Middle frontal gyrus (tissue), 1 donor: ENCODE results near the gene PFKP.
"Not testable (repeated sequence)": the region's sequence is repeated elsewhere in the genome, so short reads cannot be mapped to it uniquely, and the experiment has no call there.

Experiments used
- DNase-seq: peaks from one replicate; pipeline ENCODE4 v3.0.0-alpha.2; 2015; ENCODE audit warnings: low spot score; ENCODE audit errors: extremely low spot score

PFKP gene

DNA sequence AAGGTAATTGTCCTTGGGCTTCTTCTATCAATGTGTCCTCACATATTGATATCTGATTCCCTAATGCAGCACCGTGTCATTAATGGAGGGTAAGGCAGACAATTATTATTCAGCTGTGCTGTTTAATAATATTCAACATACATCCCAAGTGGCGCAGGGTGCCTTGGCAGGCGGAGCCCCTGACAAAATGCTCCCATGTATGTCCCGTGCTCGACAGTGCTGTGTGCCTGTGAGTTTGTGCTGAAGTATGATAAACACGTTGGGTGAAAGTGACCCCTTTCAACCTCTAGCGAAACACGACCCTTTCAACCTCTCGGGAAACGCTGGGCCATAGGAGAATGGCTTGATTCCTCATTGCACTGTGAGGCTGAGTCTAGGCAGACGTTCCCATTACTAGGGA, 31.3 kb downstream of the PFKP start:
- no peak for DNase-seq

DNA sequence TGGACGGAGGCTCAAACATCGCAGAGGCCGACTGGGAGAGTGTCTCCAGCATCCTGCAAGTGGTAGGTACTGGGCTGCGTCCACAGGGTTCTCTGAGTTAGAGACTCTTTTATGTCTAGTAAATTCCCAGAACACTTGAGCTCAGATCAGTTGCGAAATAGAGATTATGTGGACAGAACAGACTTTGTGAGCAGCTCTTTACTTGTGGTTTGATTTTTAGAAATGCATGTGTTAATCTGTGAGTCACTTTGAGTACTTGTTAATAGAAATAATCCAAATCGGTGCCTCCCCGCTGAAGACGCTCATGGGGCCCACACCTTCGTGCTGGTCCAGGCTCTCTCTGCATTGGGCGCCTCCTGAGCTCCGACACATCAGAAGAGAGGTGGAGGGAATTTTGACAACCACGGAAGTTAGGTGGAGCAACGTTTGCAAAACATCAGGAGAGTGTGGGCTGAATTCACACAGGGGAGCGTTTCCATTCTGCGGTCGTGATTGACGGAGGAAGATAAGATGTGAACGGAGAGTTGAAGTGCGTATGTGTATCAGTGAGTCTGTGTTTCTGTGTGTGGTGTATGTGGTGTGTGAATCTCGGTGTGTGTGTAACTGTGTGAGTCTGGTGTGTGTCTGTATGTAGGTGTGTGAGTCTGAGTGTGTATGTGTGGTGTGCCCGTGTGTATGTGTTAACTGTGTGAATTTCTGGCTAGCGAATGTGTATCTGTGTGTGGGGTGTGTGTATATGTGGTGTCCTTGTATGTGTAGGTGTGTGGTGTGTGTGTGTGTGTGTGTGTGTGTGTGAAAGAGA, 32.1 kb downstream of the PFKP start:
- DNase-seq = no peak

DNA sequence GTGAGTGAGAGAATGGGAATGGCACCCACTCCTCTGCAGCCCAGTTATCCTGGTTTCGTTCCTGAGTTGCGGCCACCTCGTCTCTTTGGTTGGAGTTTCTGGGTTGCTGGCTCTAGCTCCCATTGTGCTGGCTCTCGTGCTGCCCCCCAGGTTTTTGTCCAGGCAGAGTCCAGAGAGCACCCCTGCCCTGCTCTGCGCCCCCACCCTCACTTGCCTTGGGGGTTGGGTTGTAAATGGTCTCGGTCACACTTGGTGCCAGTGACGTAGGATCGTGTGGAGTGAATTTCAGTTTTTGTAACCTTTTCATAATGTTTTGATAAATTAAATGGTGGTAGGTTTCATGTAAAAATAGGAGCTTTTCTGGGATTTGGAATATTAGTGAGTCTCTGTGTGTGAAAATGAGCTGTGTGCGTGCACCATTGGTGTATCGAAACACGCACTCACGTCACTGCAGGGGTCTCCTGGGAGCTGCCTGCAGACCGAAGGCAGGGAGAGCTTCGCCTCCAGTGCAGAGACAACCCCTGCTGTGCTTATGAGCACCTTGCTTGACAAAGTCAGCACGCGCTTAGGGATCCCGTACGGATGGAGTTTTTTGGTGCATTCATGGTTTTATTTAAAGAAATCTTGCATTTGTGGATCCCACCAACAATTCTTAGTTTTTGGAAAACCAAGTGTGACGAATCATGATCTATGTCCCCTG, 32.9 kb downstream of the PFKP start:
- no peak for DNase-seq

DNA sequence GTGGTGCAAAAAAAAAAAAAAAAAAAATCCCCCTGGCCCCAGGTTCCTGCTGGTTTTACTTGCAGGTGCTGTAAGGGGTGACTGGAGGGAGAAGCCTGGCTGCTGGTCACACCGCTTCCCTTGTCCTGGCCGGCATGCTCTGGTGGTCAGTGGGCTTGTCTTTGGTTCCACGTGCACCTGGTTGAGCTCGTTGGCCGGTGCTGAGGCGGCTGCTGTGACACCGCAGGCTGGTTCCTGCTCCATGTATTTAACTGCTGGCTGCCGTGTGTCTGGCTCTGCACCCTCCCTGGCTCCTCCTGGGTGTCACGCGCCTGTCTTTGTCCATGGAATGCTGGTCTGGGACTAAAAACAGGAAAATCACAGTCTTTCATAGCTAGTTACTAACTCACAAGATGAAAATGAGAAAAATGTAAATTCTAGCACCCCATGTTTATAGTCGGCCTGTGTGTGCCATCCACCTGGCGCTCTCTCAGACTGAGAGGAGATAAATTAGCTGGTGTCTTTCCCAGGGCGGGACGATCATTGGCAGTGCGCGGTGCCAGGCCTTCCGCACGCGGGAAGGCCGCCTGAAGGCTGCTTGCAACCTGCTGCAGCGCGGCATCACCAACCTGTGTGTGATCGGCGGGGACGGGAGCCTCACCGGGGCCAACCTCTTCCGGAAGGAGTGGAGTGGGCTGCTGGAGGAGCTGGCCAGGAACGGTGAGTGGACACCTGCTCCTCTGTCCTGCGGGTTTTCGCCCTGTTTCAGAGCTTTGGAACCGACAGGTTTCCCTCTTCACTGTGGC, 33.7 kb downstream of the PFKP start:
- no peak for DNase-seq

DNA sequence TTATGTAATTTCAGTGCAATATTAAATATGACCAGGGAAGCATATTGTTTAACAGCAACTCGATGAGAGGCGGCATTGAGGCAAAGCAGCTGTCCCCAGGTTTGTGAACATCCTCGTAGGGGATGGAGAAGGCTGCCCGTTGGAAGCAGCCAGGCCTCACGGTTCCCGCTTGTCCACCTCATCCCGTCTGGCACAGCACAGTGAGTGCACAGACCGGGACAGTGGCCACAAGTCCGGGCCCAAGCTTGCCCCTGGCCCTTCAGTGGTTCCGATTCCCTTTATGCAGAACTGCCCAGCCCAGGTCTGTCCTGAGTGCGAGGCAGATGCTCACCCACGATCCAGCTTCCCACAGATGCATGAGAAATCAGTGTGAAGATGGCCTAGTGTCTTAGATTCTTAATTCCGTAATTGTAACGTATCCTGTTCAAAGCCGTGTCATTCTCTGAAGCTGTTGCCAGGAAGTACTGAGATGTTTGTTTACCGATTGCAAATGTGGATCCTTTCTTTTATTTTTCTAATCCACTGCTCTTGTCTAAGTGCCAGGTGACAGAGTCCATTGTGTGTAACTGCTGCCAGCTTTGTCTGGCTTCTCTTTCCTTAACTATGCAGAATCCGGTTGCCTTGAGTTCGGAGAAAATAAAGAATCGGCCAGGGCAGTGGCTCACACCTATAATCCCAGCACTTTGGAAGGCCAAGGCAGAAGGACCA, 35.5 kb downstream of the PFKP start:
- DNase-seq = peak; percentile 33

DNA sequence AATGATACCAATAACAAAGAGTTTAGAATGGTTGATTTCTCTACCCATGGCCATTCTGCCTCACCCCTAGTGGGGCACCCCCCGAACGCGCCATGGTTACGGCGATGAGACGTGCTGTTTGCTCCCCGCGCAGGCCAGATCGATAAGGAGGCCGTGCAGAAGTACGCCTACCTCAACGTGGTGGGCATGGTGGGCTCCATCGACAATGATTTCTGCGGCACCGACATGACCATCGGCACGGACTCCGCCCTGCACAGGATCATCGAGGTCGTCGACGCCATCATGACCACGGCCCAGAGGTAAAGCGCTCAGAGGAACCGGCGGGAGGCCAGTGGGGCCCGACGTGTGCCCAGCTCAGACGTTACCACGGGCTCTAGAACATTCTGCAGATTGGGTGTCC, 36.3 kb downstream of the PFKP start:
- no peak for DNase-seq

DNA sequence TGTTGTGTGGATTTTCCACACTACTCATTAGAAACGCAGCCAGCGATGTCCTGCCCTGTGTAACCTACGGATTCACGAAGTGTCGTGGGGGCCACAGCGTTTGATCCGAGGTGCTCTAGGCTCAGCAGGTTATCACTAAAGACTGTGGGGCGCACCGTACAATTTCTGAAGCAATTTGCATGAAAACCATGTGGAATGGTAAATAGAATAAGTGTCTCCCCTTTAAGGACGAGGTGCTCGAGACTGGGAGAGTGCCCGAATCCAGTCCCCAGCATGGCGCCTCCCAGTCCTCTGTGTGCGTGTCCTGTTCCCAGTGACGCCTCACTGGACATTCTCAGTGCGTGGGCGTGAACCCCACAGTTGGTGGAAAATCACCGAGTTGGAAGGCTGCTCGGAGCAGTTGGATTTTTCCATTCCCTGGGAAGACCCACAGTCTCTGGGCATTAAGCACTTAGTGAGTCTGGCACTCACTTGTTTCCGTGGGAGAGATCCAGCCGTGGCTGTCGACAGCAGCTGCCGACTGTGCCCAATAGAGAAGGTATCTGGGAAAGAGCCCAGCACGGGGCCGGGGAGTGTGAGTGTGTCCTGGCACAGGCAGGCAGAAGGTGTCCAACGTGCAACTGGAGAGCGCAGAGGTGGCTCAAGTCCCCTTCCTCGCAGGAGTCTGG, 37.0 kb downstream of the PFKP start:
- peak; percentile 82 for DNase-seq

DNA sequence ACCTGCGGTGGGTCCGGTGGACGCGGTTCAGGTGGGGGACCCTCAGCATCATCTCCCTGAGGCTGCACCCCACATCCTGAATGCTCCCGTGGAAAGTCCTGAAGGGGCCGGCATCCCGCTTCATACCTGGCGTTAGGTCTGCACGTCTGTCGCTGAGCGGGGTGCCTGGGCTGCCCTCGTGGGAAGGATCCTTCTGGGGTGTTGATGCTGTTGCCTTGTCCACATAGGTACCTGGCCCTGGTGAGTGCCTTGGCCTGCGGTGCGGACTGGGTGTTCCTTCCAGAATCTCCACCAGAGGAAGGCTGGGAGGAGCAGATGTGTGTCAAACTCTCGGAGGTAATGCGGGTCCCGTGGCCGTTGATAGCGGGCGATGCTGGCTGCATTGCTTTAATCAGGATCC, 37.8 kb downstream of the PFKP start:
- no peak for DNase-seq

DNA sequence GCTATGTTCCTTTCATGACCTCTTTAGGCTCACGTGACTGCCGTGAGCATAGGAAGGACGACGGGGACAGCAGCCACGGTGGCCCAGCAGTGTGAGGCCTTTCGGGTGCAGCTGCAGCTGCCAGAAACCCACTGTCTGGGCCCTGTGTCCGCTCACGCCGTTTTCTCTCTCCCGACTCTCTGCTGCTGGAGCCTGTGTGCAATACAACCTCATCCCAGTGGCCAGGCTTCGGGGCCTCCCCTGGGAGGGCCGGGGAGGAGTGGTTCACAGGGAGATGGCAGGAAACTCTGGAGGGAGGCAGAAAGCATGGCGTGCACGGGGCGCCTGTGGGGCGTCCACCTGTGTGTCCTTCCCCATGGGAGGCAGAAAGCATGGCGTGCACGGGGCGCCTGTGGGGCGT, 38.6 kb downstream of the PFKP start:
- DNase-seq = no peak

DNA sequence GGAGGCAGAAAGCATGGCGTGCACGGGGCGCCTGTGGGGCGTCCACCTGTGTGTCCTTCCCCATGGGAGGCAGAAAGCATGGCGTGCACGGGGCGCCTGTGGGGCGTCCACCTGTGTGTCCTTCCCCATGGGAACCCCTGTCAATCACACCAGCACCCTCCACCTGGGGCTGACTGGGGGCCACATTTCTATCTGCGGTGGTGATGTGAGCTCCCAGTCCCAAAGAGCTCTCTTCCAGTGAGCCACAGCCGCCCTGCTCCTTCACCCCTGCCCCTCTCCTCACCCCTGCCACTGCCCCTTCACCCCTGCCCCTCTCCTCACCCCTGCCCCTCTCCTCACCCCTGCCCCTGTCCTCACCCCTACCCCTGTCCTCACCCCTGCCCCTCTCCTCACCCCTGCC, 39.0 kb downstream of the PFKP start:
- not testable (repeated sequence) for DNase-seq

DNA sequence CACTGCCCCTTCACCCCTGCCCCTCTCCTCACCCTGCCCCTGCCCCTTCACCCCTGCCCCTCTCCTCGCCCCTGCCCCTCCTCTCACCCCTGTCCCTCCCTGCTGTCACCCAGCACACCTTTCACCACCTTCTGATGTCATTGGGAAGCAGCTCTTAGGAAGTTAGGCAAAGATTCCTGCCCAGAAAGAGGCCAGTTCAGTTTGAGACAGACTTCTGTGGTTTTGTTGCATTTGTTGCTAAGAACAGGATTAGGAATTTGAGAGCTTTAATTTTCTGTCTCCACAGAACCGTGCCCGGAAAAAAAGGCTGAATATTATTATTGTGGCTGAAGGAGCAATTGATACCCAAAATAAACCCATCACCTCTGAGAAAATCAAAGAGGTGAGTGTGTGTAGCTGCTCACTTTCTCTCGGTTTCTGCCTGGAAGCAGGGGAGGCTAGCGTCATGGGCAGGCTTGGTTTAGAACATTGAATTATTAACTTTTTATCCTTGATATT, 39.6 kb downstream of the PFKP start:
- DNase-seq = no peak

DNA sequence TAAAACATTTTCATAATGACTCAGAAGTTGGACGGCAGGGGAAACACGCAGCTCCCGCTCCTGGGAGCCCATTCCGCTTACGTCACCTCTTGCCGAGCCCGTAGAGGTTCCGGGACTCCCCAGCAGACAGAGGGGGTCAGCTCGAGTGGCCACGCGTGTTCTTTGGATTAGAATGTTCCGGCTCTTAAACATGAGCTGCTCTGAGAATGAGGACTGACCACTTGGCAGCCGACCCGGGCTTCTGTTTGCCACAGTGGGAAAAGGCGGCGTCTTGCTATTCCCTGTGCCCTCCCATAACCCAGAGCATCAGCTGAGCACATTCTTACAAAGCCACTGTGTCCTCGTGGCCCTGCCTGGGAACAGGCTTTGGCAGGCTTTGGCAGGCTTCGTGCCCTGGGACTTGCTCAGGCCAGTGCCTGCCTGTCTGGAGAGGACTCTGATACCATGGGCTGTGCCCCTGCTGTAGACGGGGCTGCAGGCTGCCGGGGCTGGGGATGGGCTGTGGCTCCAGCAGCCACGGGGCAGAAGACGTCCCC, 40.1 kb downstream of the PFKP start:
- DNase-seq = peak; percentile 15

DNA sequence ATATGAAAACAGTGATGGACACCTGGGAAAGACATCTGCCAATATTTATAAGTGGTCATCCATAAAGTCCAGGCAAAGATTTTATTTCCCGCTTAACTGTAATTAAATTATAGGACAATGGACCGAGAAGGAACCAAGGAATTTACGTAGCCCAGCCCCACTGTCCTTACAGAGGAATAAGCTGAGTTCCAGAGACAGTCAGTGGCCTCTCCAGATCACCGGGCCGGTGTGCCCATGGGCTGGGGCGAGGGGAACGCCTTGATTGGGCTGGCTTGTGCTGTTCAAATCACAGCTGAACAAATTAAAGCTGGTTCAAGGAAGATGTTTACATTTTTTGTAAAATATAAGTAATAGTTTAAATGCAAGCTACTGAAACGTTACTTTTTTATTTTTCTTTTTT, 40.7 kb downstream of the PFKP start:
- DNase-seq = no peak

DNA sequence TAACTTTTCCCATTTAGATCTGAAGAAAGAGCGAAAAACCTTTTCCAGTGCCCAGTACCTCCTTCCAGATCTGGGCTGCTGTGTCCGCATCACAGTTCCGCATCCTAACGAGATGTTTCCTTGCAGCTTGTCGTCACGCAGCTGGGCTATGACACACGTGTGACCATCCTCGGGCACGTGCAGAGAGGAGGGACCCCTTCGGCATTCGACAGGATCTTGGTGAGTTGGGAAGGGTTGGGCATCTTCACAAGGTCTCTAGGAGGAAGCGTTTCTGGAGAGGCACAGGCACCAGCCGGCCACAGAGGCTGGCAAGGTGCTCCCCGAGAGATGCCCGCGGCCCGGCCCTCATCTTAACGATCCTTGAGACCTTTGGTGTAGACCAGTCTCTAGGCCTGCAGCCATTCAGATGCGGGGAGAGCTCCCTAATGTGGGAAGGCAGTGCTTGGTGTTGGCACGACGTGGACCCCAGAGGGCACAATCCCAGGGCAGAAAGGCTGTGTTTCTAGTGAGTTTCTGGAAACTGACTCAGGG, 41.3 kb downstream of the PFKP start:
- no peak for DNase-seq

DNA sequence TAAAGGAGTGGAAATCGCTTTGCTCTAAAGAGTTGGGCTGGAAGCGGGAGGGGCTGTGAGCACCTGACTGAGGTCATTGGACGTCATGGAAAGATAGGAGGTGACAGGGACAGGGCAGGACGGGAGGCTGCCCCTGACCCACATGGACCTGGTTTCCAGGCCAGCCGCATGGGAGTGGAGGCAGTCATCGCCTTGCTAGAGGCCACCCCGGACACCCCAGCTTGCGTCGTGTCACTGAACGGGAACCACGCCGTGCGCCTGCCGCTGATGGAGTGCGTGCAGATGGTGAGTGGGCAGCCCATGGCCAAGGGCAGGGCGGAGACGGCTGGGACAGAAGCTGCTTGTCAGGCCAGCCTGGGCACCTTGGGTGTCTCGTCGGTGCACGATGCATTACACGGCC, 41.8 kb downstream of the PFKP start:
- DNase-seq = no peak

DNA sequence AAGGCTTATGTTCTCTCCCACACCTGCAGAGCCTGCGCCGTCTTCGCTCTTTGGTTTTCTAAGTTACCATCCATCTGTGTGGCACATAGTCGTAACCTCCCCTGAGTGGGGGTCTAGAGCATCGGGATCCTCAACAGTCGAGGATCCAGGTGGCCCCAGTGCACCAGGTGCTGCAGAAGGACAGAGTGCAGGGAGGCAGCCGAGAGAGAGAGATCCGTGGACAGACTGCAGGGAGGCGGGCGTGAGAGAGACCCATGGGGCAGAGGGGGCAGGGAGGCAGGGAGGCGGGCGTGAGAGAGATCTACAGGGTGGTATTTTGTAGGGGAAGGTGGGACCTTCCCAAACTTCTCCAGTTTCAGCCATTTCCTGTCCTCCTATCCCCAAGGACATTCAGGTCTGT, 42.3 kb downstream of the PFKP start:
- no peak for DNase-seq

DNA sequence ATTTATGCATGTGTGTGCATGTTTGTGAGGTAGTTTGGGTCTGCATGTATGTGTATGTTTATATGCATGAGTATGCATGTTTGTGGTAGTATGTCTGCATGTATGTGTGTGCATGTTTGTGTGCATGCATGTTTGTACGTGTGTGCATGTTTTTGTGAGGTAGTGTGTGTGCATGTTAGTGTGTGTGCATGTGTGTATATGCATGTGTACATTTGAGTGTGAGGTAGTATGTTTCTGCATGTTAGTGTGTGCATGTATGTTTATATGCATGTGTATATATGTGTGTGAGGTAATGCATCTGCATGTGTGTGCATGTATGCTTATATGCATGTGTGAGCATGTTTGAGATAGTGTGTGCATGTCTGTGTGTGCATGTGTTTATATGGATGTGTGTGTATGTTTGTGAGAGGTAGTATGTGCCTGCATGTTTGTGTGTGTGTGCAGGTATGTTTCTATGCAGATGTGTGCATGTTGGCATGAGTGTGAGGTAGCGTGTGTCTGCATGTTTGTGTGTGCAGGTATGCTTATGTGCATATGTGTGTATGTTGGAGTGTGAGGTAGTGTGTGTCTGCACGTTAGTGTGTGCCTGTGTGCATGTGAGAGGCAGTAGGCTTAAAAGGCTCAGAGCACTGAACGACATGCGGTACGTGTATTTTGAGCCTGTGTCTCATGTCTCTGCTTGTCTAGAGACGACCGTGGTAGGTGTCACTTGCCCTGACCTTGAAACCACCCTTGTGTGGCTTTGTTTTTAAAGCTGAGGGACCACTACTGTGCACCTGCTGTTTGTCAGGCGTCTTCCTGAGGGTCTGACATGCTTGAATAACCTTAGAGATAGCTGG, 43.7 kb downstream of the PFKP start:
- no peak for DNase-seq

DNA sequence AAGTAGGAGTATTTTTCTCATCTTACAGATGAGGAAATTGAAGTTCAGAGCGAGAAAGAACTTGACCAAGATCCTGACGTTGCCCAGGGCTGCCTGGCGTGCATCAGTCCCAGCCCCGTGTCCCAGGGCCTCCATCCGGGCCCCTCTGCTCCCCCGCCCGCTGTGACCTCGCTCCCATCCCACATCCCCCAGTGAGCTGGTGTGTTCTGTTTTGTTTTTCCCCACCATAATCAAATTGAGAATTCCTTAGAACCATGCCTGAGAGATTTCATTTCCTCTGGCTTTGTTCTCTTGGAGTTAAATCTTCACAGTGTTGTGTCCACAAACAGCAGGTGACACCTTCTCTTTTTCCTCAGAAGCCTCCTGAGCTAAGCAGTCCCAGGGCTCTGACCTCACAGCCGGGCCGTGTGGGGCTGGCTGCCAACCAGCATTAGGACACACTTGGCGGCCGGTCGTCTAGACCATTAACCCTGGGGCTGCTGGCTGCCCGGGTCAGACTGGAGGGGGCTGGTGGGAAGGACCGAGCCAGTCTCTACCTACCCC, 44.3 kb downstream of the PFKP start:
- DNase-seq = no peak

DNA sequence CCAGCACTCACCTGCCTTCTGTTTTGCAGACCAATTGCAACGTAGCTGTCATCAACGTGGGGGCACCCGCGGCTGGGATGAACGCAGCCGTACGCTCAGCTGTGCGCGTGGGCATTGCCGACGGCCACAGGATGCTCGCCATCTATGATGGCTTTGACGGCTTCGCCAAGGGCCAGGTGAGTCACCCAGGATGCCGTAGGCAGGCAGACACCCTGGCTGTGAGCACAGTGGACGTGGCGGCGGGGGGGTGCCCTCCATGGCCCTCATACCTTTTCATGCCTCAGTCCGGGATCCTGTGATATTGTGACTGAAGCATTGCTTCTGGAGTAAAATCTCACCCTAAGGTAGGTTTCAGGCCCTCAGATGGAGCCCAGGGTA, 46.0 kb downstream of the PFKP start:
- DNase-seq = no peak
